GM18858 (cell line): ENCODE measurements around the gene KCNA2.

Experiments
- ATAC-seq: cut with Tn5 transposase; IDR thresholded peaks from one replicate; pipeline ENCODE4 v1.9.1; 2021; ENCODE audit not compliant: unreplicated experiment

Gene KCNA2

DNA sequence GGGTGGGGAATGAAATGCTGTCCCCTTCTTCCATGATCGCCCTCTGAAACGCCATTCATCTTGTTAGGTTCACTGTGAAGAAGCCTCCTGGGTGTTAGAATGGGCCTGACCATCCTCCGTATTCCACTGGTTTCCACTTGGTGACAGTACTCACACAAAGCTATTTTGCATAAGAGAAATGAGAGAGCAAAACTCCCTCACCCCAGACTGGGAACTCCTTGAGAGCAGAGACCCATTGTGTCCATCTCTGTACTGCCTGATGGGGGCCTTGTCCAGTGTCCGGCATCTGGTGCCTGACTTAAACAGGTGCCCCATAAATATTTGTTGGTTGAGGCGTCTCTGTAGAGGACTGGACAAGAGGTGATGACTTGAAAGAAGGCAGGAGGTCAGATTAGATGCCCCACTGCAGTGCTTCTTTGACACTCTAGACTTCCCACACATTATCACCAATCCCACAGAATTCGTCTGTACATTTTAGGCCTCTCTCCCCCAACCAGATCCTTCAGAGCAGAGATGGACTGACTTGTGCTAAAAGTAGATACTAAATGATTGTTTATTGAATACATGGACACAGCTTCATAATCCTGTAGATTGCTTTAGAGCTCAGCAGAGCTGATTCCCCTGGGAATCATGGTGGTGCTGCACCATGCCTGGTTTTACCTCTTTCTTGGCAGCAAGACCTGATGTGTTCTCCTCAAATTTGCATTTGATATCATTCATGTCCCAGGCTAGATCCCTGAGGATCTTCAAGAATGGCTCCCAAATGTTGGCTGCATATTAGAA, 22.4 kb upstream of the KCNA2 start:
- no peak for ATAC-seq

DNA sequence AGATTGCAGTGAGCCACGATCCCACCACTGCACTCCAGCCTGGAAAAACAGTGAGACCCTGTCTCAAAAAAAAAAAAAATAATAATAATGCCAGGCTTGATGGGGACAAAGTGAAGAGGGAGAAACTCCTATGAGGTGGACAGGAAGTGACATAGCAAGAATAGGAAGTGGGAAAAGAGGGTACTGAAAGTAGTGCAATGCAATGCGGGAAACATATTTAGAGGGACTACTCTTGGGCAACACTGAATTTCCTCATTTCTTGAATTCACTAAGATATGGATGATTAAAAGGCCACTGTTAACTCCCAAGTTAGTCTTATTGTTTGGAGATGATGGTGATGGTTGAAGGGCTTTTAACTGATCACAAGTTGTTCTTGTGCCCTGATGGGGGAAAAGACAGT, 21.6 kb upstream of the KCNA2 start:
- ATAC-seq, result no peak

DNA sequence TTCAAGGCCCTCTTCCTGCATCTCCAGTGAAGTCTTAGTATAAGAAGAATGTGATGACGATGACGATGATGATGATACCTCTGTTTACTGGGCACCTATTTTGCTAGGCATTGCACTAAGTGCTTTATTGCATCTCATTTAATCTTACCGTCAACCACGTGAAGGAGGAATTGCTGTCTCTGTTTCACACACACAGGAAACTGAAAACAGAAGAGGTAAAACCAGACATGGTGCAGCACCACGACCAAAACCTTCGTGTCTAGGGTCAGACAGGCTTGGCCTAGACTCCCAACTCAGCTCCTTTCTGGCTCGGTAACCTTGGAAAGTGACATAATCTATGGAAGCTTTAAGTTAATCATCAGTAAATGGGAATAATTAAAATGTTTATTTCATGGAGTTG, 20.7 kb upstream of the KCNA2 start:
- no peak for ATAC-seq

DNA sequence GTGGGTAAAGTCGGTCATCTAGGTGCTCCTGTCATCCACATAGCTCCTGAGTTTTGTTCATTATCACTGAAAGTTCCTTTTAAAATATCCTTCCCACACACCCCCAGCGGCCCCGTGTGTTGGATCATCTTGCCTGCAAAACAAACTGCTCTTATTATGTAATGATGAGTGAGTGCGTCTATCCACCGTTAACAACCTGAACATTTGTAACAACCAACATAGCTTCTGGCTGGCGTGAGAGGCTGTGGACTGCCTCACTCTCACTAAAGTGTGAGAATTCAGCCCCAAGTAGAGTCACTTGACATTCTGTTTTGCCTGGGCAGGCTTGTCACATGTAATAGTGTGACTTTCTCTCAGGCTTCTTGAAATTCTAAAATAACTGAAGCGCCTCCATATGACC, 14.5 kb upstream of the KCNA2 start:
- no peak for ATAC-seq

DNA sequence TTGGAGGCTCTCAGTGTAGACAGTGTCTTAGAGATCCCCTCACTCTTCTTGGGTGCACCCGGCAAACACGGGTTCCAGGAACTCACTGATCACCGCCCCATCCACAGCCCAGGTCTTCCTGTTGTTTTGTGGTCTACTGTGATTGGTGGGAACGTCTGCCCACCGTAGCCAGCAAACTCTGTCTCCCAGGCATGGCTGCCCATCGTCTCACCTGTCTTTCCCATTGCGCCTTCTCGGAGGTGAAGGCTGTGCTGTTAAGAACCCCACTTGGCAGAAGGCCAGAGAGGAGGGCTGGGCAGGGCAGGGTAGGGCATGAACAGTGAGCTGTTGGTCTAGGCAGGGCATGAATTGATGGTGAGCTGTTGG, 14.1 kb upstream of the KCNA2 start:
- ATAC-seq, result no peak

DNA sequence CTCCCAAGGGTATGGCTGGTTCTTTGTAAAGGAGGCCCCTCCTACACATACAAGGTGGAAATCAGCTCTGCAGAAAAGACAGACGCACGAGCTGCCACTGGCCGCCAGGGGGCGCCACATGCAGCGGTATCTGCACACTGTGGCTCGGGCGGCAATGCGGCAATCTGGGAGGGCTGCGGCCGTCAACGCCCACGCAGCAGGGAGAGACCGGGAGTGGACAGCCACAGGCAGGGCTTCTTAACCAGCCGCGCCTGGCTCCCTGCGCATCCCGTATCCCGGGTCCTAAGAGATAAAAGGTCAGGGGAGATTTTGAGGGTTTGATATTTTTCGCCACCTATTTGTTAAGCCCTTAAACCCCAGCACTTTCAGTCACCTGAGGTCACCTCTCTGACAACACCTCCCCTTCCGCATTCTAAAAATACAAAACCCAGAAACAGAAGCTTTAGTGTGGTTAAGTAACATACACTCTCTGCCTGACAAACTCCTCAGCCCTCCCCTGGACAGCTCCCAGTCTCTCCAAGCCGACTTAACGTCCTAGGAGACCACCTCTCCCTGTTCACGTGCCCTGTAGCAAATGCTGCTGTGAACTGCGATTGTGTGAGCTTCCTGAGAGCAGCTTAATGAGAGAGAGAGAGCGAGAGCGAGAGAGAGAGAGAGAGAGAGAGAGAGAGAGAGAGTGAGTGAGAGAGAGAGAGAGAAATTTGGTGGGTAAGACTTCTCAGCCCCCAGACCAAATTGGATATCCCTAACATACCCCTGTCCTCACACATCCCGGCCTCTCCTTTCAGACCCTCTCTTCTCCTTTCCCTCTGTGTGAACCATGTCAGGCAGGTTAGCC, 13.5 kb upstream of the KCNA2 start:
- peak; percentile 62 for ATAC-seq

DNA sequence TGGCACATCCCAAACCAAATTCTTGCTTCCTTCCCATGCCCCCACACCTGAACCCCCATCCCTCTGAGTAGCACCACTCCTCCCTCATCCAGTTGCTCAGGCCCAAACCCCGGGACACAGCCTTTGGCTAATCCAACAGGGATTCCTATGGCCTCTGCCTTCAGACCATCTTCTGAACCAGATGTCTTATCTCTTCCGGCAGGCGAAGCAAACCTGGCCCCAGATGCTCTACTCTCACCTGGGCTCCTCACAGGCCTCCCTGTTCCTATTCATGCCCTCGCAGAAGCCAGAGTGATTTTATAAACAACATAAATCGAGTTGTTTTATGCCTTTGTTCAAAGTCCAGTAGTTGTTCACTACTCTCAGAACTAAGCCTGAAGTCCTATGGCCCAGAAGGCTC, 12.5 kb upstream of the KCNA2 start:
- ATAC-seq, result no peak

DNA sequence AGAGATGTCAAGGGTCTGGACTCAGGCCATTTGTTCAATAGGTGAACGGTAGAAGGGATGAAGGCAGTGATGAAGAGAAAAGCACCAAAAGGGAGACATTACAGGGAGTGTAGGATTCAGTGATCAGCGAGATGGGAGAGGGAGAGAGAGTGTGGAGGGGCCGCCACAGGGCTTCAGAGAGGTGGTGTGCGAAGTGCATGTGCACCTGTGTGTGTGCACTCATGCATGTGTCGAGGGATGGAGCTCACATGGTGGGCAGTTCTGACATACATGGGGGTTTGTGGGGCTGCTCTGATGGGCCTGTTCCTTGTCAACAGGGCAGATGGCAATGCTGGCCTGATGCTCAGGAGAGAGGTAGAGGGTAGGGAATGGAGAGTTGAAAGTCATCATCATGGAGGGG, 11.4 kb upstream of the KCNA2 start:
- ATAC-seq, result no peak

DNA sequence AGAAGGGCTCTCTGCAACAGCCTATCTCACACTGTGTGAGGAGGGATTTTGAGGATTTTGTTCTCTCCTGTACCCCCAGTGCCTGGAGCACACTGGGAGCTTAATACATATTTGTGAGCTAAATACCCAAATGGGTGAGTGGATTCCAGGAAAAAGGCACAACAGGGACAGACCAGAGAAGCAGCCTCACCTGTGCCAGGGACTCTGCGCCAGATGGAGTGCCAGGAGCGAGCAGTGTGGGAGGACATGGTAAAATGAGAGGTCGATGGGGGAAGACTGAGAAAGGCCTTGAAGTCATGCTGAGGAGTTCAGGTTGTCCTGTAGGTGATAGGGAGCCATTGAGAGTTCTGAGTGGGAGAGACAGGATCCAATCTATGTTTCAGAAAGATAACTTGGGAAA, 11.0 kb upstream of the KCNA2 start:
- ATAC-seq, result no peak

DNA sequence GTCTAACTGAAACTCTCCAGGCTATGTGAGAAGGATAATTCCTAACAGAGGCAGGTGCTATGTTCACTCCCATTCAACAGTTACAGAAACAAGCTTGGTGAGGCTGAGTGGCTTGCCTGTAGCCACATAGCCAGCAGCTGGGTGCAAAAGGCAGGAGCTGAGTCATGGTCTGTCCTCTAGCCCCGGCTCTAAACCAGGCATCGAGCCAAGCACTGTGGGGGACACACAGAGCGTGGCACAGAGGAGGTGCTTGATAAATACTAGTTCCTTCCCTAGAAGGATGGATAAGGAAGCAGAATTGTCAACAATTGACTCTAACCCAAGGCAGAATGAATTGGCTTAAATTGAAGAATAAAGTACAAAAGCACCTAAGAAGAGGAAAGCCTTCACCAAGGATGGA, 10.4 kb upstream of the KCNA2 start:
- no peak for ATAC-seq

DNA sequence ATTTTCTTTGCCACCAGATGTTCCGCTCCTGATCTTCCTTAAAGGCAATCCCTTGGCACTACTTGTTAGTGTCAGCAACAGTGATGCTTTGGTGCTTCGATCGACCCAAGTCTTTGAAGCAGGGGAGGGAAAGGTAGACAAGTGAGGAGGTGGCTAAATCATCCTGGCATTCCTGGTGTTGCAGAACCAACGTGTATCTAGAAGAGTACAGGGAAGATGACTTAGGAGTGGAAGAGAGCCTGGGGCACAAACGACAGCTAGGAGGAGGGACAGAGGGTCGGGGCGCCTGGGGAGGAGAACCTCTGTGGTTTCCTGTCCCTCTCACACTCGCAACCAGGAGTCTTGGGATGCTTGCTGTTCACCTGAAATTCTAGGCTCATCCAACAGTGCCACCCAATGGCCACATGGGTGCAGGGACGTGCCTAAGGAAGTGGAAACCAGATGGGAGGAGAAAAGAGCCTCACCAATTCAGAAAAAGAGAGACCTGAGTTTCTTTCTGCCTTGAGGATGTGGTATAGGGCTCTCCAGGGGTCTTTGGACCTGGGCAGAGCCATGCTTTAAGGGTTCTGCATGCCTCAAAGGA, 9.5 kb upstream of the KCNA2 start:
- ATAC-seq, result no peak

DNA sequence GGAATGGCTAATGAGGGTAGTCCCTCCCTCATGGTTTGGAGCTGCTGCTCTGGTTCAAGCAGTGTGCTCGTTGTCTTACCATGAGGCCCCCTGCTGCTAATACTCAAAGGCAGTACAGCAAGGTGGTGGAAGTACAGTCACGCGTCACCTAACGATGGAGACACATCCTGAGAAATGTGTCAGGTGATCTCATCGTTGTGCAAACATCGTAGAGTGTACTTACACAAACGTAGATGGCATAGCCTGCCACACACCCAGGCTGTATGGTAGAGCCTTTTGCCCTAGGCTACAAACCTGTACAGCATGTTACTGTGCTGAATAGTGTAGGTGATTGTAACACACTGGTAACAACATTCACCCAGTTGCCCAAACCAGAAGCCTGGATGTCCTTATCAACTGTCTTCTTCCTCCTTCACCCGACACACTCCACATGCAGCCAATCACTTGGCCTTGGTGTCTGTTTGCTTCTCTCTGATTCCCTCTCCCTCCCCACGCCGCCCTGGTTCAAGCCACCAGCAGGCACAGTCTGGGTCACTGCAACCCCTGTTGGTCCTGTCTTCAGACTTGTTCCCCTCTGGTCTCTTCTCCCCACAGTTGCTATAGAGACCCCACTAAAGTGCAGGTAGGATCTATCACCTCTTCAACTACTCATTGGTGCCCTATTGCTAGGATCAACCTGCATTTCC, 6.0 kb upstream of the KCNA2 start:
- no peak for ATAC-seq

DNA sequence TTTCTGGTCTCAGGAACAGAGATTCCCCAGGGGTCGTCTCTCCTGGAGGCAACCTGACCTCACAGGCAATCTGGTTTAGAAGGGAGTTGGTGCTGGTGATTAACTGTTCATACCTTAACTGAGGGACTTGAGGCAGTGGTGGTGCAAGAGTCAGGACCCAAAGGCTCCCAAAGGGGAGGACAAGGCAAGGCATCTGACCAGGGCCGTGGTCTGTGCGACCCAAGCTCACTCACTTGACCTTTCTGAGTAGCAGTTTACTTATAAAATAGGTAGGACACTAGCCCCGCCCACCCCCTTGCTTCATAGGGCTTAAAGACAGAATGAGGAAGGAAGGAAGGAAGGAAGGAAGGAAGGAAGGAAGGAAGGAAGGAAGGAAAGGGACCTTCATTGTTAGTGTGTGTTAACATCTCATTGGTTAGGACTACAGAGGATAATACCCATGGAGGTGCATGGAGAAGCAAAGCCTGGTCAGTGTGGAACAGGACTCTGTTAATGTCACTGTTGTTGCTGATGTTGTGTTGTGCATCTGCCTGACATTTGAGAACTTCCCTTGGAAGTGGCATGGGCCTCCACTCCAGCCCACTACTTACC, 4.6 kb upstream of the KCNA2 start:
- ATAC-seq, result no peak

DNA sequence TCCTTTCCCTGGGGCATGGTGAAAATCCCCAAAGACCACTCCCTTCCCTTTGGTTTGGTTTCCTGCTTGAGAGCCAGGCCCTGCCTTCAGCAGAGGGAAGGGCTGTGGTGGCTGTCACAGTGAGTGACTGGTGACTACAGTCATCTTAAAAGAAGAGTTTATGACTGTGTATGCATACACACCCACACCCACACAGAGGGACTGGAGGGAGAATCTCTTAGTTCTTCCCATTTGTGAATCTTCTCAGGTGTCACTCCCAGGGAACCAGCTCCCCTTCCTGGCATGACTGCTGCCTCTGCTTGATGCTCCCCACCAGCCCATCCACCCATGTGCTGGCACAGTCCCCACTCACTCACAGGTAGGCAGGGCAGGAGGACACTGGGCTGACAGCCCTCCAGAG, 3.9 kb upstream of the KCNA2 start:
- no peak for ATAC-seq

DNA sequence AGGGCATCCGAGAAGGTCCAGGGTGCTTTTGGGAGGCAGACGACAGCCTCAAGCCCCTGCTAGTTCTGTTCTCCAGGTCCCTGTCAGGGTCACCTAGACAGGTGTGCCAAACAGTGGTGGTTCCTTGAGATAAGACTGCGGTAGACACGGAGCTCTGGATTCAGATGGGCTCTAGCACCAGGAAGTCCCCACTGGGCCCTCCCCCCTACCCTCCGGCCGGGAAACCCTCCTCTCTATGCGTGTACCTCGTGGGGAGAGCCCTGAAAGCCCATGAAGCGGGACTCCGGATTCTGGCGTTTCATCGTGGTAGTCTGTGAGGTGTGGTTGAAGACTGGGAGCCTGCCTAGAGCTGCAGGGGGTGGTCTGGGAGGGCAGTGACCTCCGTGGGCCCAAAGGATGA, 2.1 kb upstream of the KCNA2 start:
- ATAC-seq, result no peak

DNA sequence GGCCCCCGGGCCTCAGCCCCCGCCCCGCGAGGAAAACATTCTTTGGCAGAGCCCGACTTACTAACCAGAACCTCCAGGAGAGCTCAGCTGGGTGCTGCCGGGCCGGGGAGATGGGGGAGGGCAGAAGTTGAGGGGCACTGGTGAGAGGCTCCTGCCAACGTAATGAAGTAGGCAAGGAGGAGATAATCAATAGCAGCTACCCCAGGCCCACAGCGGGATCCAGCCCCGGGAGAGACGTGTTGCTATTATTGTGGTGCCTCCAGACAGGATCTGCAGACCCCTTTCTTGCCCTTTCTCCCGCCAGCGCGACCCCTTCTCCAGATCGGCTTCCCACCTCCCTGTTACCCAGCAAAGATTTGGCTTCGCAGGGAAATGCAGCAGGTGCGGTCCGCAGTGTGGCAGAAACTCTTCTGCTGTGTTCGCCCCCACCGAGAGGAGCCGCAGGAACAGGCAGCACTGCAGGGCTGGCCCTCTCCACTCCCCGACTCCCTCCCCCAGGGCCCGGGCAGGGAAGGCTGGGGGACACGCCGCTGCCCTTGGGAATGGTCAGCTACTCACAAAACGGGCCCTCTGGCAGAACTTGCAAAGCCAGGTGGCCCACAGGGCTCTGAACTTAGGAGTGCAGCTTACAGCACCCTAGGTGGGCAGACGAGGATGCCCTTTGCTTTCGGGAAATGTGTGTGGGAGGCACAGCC, 1.5 kb upstream of the KCNA2 start:
- ATAC-seq, result no peak

DNA sequence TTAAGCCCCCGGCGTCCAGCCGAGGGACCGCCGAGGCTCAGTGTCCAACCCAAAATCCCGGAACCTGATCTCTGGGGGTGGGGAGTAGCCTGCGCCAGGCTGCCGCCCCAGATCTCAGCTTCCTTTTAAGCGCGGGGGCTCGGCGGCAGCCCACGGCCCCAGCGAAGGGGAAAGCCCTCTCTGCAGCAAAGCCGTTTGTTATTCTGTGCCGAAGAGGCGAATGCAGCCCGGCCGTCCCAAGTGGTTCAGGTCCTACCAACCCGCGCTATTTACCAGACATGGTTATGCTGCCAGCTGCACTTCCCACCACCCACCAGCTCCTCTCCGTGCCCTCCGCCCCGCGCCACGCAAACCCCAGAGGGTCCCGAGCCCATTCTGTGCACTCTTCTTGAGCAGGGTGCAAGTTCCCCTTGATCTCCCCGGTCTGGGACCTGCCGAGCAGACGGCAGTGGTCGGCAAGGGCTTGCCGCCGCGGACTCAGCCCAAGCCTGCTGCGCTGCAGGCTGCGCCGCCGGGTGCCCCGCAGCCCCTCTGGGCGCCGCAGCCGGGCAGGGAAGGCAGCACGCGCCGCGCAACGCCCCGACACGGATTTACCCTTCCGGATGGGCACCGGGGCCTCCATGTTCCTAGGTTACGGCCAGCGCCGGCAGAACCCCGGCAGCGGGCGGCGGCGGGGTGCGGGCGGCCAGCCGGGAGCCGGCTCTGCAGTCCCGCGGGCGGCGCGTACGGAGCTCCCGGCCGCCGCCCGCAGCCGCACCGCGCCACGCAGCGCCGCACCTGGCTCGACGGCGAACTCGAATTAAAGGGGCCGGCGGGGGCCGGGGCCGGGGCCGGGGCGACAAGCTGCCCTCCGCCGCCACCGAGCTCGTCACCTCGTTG, 738 bp upstream of the KCNA2 start:
- ATAC-seq, result no peak

DNA sequence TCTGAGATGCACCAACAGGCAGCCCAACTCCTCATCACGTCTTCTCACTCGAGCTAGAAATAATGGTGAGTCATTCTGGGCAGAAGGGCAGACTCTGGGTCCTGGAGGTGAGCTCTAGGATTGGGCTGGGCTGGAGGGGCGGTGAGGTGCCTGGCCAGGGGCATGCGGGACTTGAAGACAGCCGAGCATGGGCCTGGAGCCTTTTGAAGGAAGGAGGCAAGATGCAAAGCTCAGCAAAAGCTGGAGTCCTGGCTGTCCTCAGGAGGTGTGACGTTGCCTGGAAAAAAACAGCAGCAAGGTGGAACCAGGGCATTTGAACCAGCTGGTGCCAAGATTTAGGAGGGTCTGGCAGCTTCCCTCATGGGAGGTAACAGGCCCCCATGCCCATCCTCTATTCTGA, 712 bp downstream of the KCNA2 start:
- ATAC-seq, result no peak

DNA sequence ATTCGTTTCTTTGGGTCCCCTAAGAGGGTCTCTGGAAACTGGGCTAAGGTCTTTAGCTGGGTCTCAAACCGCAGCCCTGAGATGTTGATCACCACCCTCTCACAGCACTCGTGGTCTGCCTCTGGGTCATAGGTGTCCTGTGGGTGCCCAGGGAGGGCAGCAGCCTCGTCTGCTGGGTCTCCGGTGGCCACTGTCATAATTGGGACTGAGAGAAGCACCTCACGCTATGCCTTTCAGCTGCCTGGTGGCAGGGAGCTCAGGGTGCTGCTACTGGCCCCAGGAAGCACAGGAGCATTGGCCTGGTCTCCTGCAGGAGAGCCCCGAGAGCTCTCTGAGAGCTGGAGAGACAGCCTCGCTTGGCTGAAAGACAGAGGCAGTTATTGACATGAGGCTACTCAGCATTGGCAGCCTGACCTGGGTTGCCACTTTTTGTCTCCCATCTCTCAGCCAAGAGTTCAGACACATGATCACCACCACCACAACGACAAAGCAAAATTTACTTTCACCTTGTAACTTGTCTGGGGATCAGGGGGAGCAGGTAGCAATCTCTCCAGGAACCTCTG, 1.5 kb downstream of the KCNA2 start:
- ATAC-seq, result no peak
